ENCODE measurements around the gene ELFN2. TPM values are rescaled to one million over a fixed set of nuclear protein-coding genes. Genes with fewer than 3 reads are reported as not detected.
A peak's percentile ranks its signal among the peaks of the same experiment; 100 is the strongest.

The ELFN2 gene
- total RNA-seq, 2 donors from 2014 or later, result not detected

DNA sequence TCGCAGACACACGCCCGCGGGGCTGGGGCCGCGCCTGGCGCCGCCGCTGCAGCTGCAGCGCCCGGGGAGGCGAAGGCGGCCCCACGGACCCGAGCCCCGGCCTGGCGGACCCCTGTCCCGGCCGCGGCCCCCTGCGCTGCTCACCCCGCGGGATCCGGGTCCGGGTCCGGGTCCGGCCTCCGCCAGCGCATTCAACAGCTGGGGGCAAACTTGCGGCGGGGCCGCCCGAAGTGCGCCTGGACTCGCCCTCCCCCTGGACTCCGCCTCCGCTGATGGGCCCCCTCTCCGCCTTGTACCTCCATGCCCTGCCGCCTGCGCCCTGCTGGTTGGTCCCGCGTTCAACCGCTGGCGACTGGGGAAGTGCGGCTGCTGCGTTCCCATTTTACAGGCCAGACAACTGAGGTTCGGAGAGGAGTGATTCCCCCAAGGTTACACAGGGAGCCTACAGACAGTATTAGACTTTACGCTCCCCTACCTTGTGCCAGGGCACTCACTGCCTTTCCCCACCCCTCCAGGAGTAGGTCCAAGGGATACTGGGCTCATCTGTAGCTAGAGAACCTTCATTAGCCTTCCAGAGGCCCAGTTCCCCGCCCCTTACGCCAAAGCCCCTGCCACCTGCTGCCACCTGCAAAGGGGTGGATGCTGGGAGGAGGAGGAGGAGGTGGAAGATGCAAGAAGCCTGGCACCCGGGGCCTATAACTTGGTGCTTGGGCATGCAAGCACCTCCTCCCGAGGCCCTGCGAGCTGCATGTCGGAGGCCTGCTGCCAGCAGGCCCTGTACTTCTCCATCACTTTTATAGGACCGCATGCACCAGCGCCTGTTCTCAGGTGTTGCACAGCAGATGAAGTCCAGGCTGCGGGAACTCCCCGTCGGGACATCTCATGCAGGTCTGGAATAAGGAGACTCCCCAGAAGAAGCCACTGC is 694 bp upstream of the ELFN2 start:
- peak overlapping the region in 1 of 2 donors; percentile 58 for H3K4me3 ChIP-seq
- H3K27ac ChIP-seq, result no peak overlapping the region
- no peak for TF ChIP-seq CTCF (IDR thresholded peaks at IDR 0.05)
- H3K9me3 ChIP-seq, result peaks cover 0 to 6% of the 10 kb centered on the region in 2 donors
- peaks cover 22 to 30% of the 10 kb centered on the region in 2 donors for H3K27me3 ChIP-seq
- no peak for DNase-seq (ENCODE audit: low spot score)
- peaks cover 0 to 17% of the 10 kb centered on the region in 2 donors for H3K4me1 ChIP-seq
- H3K36me3 ChIP-seq, result no peaks in the 10 kb centered on the region

DNA sequence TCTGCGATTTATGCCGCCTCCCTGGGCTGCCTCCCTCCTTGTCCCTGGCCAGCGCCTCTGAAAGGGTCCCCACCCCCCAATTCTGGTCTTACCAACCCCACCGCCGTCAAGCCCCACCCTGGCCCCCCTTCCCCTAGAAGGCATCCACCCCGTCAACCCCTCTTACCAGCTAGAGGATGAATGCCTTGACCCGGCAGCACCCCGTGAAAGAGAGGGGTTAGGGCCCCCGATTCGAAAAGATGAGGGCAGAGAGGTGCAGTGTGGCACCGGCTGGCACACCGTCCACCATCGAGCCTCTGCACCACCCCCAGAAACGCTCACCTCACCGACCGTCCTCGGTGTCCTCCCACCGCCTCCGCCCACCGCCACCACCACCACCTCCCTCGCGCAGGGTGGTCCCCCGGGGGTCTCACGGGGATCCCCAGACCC is 559 bp downstream of the ELFN2 start:
- no peaks in the 10 kb centered on the region for H3K36me3 ChIP-seq
- TF ChIP-seq CTCF (IDR thresholded peaks at IDR 0.05), result no peak
- H3K27ac ChIP-seq, result no peak overlapping the region
- peak overlapping the region in 1 of 2 donors; percentile 58 for H3K4me3 ChIP-seq
- H3K27me3 ChIP-seq, result peaks cover 22 to 30% of the 10 kb centered on the region in 2 donors
- no peaks in the 10 kb centered on the region for H3K9me3 ChIP-seq
- no peak for DNase-seq (ENCODE audit: low spot score)
- peaks cover 0 to 17% of the 10 kb centered on the region in 2 donors for H3K4me1 ChIP-seq

DNA sequence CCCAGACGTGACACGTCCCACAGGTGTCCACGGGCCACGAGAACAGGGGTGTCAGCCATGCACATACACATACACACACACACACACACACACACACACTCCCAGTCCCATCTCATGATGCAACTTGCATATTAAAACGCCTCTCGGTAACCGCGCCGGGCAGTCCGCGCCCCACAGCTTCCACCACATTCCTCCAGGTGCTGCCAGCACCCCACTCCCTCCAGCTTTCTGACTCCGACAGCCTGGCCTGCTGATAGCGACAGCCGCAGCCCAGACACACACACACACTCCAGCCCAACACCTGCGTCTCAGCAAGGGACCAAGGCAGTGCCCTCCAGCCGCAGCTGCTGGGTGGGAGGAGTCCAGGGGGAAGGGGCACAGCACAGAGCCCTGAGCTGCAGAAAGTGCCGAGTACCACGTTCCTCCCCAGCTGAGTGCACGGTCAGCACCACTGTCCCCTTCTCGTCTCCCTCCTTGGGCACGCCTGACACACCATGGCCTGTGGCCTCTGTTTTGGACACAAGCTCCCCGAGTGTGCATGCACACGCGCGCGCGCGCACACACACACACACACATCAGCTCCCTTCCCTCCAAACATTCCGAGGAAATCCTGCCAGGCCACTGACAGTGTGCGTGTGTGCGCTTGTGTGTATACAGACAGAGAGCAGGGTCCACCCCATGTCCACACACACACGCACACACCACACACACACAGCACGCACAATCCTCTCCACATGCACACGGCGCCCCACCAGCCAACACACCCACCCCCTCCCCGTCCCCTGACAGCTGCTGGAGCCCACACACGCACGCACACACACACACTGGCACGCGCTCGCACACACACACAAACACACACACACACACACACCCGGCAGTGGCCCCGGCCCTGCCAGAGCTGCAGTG is 1.2 kb downstream of the ELFN2 start:
- no peaks in the 10 kb centered on the region for H3K36me3 ChIP-seq
- H3K27me3 ChIP-seq, result peaks cover 22 to 30% of the 10 kb centered on the region in 2 donors
- H3K27ac ChIP-seq, result no peak overlapping the region
- H3K9me3 ChIP-seq, result no peaks in the 10 kb centered on the region
- H3K4me1 ChIP-seq, result peaks cover 0 to 17% of the 10 kb centered on the region in 2 donors
- no peak for DNase-seq (ENCODE audit: low spot score)
- no peak overlapping the region for H3K4me3 ChIP-seq
- TF ChIP-seq CTCF (IDR thresholded peaks at IDR 0.05), result no peak

GRCh38 chr22:37425369-37425768 is 1.9 kb downstream of the ELFN2 start:
- Histone ChIP-seq H3K36me3 (no peaks in the 10 kb centered on the region), H3K27ac (no peak overlapping the region), H3K27me3 (peaks cover 21 to 30% of the 10 kb centered on the region in 2 donors), H3K9me3 (no peaks in the 10 kb centered on the region), H3K4me1 (peaks cover 0 to 23% of the 10 kb centered on the region in 2 donors), H3K4me3 (no peak overlapping the region)
- no peak for TF ChIP-seq CTCF (IDR thresholded peaks at IDR 0.05)
- DNase-seq (ENCODE audit: low spot score), result no peak

DNA sequence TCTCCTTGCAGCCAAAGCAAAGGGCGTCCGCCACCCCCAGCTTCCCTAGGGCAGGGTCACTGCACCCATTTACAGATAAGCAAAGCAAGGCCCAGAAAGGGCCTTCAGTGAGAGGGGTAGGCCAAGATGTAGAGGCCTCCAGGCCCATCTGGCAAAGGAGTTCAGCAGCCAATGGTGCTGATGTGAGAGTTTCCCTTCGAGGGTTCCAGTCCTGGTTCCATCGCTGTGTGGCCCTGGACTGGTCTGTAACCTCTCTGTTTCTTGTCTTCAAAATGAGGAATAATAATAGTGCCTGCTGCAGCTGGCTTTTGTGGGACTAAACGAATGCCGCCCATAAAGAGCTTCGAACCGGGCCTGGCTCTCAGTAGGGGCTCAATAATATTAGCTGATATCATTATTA is 4.0 kb downstream of the ELFN2 start:
- TF ChIP-seq CTCF (IDR thresholded peaks at IDR 0.05), result no peak
- Histone ChIP-seq H3K36me3 (no peaks in the 10 kb centered on the region), H3K4me1 (peaks cover 0 to 34% of the 10 kb centered on the region in 2 donors), H3K27ac (no peak overlapping the region), H3K27me3 (peaks cover 13 to 18% of the 10 kb centered on the region in 2 donors), H3K9me3 (no peaks in the 10 kb centered on the region), H3K4me3 (no peak overlapping the region)
- DNase-seq (ENCODE audit: low spot score), result no peak

Measured in right atrium auricular region (tissue), 2 donors.